ENCODE results near the gene UBE2O.

UBE2O gene

DNA sequence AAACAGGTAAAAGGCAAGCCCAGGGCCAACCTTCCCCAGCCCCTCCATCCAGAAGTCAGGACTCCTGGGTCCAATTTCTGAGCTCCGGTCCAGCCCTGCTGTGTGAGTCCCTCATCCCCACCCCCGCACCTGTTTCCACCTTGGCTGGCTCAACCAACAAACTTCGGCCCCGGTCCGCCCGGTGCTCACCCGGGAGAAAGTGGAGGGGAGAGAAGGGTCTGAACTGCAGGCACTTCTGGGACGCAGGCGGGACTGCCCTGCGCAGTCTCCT lies 47.7 kb upstream of the UBE2O start:
- Histone ChIP-seq H3K9me3 (replicated peaks; ENCODE audit: insufficient read depth, low read length) (no peaks in the 10 kb centered on the region), H3K79me2 (ENCODE audit: low read length) (peaks cover 53% of the 10 kb centered on the region), H3K27ac (ENCODE audit: low read length) (peak overlapping the region; percentile 44; the same call in 1 of the 2 replicates), H3K4me3 (ENCODE audit: low read length) (peak overlapping the region; percentile 82), H3K27me3 (replicated peaks; ENCODE audit: insufficient read depth, low read length) (no peaks in the 10 kb centered on the region), H3K9ac (ENCODE audit: low read length) (peak overlapping the region; percentile 92), H4K20me1 (ENCODE audit: insufficient read depth, low read length) (no peaks in the 10 kb centered on the region), H3K9me2 (replicated peaks; ENCODE audit: insufficient read depth, low read length) (no peaks in the 10 kb centered on the region), H2AFZ (ENCODE audit: low read length) (peak overlapping the region; percentile 48), H3K4me2 (ENCODE audit: low read depth, low read length) (peak overlapping the region; percentile 81), H3K36me3 (replicated peaks; ENCODE audit: insufficient read depth, low read length) (no peaks in the 10 kb centered on the region), H3K4me1 (ENCODE audit: low read length) (peaks cover 35% of the 10 kb centered on the region), H3F3A (ENCODE audit: insufficient read depth, low read length) (no peaks in the 10 kb centered on the region)
- TF ChIP-seq EZH2phosphoT487 (IDR thresholded peaks at IDR 0.05; ENCODE audit: low read length) (no peak), EZH2 (optimal IDR thresholded peaks at IDR 0.05; ENCODE audit: low read depth, low read length) (no peak)
- TF ChIP-seq, protein P1, sequence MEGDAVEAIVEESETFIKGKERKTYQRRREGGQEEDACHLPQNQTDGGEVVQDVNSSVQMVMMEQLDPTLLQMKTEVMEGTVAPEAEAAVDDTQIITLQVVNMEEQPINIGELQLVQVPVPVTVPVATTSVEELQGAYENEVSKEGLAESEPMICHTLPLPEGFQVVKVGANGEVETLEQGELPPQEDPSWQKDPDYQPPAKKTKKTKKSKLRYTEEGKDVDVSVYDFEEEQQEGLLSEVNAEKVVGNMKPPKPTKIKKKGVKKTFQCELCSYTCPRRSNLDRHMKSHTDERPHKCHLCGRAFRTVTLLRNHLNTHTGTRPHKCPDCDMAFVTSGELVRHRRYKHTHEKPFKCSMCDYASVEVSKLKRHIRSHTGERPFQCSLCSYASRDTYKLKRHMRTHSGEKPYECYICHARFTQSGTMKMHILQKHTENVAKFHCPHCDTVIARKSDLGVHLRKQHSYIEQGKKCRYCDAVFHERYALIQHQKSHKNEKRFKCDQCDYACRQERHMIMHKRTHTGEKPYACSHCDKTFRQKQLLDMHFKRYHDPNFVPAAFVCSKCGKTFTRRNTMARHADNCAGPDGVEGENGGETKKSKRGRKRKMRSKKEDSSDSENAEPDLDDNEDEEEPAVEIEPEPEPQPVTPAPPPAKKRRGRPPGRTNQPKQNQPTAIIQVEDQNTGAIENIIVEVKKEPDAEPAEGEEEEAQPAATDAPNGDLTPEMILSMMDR (IDR thresholded peaks at IDR 0.05; ENCODE audit: low read length), result no peak
- no peak for DNase-seq

DNA sequence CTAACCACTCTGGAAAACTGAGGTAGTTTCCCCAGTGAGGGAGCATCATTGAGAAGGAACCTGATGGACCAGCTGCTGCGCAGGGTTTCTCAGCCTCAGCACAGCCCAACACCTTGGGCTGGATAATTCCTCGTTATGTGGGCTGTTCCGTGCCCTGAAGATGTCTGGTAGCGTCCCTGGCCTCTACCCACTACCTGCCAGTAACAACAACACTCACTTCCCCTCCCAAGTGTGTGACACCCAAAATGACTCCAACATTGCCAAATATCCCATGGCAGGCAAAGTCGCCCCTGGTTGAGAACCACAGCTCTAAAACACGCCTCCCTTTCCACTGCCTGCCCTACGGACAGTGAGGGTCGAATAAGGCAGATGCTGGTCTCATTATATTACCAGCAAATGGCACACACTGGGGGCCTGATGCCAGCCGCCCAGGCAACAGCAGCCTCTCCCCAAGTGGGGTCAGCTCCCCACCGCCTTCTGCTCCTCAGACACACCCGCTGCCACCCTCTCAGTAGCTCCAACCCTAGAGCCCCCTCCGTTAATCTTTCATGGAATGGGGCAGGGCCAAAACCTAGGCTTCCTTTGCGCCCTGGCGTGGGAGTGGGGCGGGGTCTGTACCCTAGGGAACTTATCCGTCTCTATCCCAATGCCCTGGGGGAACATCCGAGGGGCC lies 47.3 kb upstream of the UBE2O start:
- H3K4me2 ChIP-seq (ENCODE audit: low read depth, low read length), result peak overlapping the region; percentile 81
- DNase-seq, result no peak
- no peaks in the 10 kb centered on the region for H3K9me2 ChIP-seq (replicated peaks; ENCODE audit: insufficient read depth, low read length)
- no peaks in the 10 kb centered on the region for H3K36me3 ChIP-seq (replicated peaks; ENCODE audit: insufficient read depth, low read length)
- H4K20me1 ChIP-seq (ENCODE audit: insufficient read depth, low read length), result no peaks in the 10 kb centered on the region
- peak overlapping the region; percentile 92 for H3K9ac ChIP-seq (ENCODE audit: low read length)
- TF ChIP-seq EZH2 (optimal IDR thresholded peaks at IDR 0.05; ENCODE audit: low read depth, low read length) (no peak), EZH2phosphoT487 (IDR thresholded peaks at IDR 0.05; ENCODE audit: low read length) (no peak)
- TF ChIP-seq, protein P1 (IDR thresholded peaks at IDR 0.05; ENCODE audit: low read length), result no peak
- H3K4me3 ChIP-seq (ENCODE audit: low read length), result peak overlapping the region; percentile 82
- peak overlapping the region; percentile 44; the same call in 1 of the 2 replicates for H3K27ac ChIP-seq (ENCODE audit: low read length)
- no peaks in the 10 kb centered on the region for H3K9me3 ChIP-seq (replicated peaks; ENCODE audit: insufficient read depth, low read length)
- no peak overlapping the region for H2AFZ ChIP-seq (ENCODE audit: low read length)
- no peaks in the 10 kb centered on the region for H3F3A ChIP-seq (ENCODE audit: insufficient read depth, low read length)
- H3K79me2 ChIP-seq (ENCODE audit: low read length), result peaks cover 58% of the 10 kb centered on the region
- peaks cover 40% of the 10 kb centered on the region for H3K4me1 ChIP-seq (ENCODE audit: low read length)
- no peaks in the 10 kb centered on the region for H3K27me3 ChIP-seq (replicated peaks; ENCODE audit: insufficient read depth, low read length)

DNA sequence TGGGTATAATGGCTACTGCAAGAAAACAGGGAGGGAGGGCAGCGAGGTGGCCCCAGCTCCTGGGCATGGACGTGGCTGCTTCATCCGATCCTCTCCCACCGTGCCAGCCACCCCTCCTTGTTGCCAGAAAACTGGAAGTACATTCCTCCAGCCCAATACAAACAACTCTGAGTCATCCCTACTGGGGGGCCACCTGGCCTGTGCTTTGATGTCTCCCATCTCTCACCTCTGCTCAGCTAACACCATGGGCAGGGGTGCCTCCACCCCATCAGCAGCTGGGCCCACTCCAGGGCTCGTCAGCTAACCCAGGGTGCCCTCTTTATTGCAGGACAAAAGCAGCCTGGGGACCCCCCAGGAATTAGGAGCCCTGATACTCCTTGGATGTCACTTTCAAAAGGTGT lies 46.3 kb upstream of the UBE2O start:
- Histone ChIP-seq H3F3A (ENCODE audit: insufficient read depth, low read length) (no peaks in the 10 kb centered on the region), H3K9ac (ENCODE audit: low read length) (peak overlapping the region; percentile 14; the same call in 1 of the 2 replicates), H3K27me3 (replicated peaks; ENCODE audit: insufficient read depth, low read length) (no peaks in the 10 kb centered on the region), H3K4me3 (ENCODE audit: low read length) (peak overlapping the region; percentile 82), H3K79me2 (ENCODE audit: low read length) (peaks cover 65% of the 10 kb centered on the region), H2AFZ (ENCODE audit: low read length) (no peak overlapping the region), H3K27ac (ENCODE audit: low read length) (peak overlapping the region; percentile 14; the same call in 1 of the 2 replicates), H3K4me1 (ENCODE audit: low read length) (peaks cover 47% of the 10 kb centered on the region), H3K9me2 (replicated peaks; ENCODE audit: insufficient read depth, low read length) (no peaks in the 10 kb centered on the region), H3K36me3 (replicated peaks; ENCODE audit: insufficient read depth, low read length) (no peaks in the 10 kb centered on the region), H4K20me1 (ENCODE audit: insufficient read depth, low read length) (no peaks in the 10 kb centered on the region), H3K4me2 (ENCODE audit: low read depth, low read length) (peak overlapping the region; percentile 81), H3K9me3 (replicated peaks; ENCODE audit: insufficient read depth, low read length) (no peaks in the 10 kb centered on the region)
- DNase-seq, result no peak
- TF ChIP-seq, protein P1 (IDR thresholded peaks at IDR 0.05; ENCODE audit: low read length), result no peak
- TF ChIP-seq EZH2 (optimal IDR thresholded peaks at IDR 0.05; ENCODE audit: low read depth, low read length) (no peak), EZH2phosphoT487 (IDR thresholded peaks at IDR 0.05; ENCODE audit: low read length) (no peak)

All from MM.1S (cell line).